IPS DF 4.7 (cell line): ENCODE results near the gene LRRC46.

Source experiments
- DNase-seq: peaks from one replicate; pipeline ENCODE4 v3.0.0-alpha.2; 2013; ENCODE audit warnings: low spot score; ENCODE audit errors: extremely low read depth

The LRRC46 gene

GRCh38 chr17:47875011-47875985 is 43.8 kb downstream of the LRRC46 start:
- DNase-seq, result no peak

GRCh38 chr17:47877368-47878034 is 46.0 kb downstream of the LRRC46 start:
- no peak for DNase-seq

- DNase-seq, result no peak
Observed at GRCh38 chr17:47878203-47879027, 46.9 kb downstream of the LRRC46 start.

GRCh38 chr17:47879028-47879585 is 47.6 kb downstream of the LRRC46 start:
- no peak for DNase-seq

GRCh38 chr17:47879776-47880454 is 48.4 kb downstream of the LRRC46 start:
- DNase-seq, result no peak

- DNase-seq, result no peak
Observed at GRCh38 chr17:47882247-47882646, 50.8 kb downstream of the LRRC46 start.

- DNase-seq, result no peak
Observed at GRCh38 chr17:47882695-47883588, 51.5 kb downstream of the LRRC46 start.

GRCh38 chr17:47883589-47884426 is 52.3 kb downstream of the LRRC46 start:
- no peak for DNase-seq

GRCh38 chr17:47884427-47884740 is 52.9 kb downstream of the LRRC46 start:
- DNase-seq, result no peak

- DNase-seq, result no peak
Observed at GRCh38 chr17:47884905-47885730, 53.6 kb downstream of the LRRC46 start.
